K562 (cell line): ENCODE results near the gene PLCB3.

Experiments used
- SMAD1 ChIP-seq: fragments of 150-350 bp; IDR thresholded peaks from 2 replicates; pipeline ENCODE4 v1.6.1; 2014; ENCODE audit warnings: low read length, low read depth; ENCODE audit not compliant: partially characterized antibody
- TF ChIP-seq, protein P1 (sequence below), 3 experiments: IDR thresholded peaks in 2 of 3; conservative IDR thresholded peaks in 1 of 3; 2 replicates each; pipeline ENCODE4 v1.5.1; 2011 to 2012; ENCODE audit warnings: low read length in 3 of 3, mild to moderate bottlenecking in 3 of 3, control low read depth in 2 of 3, improper control_type of control experiment in 1 of 3, inconsistent platforms in 1 of 3, low read depth in 1 of 3, mixed read lengths in 1 of 3, moderate library complexity in 1 of 3; ENCODE audit not compliant: insufficient read depth in 2 of 3

DNA sequence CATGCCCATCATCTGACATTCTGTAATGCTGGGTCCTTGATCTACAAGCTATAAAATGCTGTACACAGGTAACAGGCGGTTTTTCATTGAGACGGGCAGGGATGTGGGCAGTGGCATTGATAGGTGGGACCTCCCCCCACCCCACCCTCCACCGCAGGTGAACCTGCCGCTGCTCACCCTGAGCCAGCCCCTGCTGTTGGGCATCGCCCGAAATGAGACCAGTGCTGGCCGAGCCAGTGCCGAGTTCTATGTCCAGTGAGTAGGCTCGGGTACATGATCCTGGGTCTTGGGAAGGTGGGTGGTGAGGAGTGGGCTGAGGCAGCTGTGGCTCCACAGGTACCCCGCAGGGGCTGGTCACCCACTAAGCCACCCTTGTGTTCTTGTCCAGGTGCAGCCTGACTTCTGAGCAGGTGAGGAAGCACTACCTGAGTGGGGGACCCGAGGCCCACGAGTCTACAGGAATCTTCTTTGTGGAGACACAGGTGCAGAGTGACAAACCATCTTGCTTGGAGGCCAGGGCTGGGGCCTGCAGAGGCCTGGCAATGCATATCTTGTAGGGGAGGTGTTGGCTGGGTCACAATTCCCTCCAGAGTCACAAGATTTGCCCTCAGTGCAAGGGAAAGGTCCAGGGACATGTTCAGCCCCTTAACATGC, 22.1 kb upstream of the PLCB3 start:
- TF ChIP-seq, protein P1, sequence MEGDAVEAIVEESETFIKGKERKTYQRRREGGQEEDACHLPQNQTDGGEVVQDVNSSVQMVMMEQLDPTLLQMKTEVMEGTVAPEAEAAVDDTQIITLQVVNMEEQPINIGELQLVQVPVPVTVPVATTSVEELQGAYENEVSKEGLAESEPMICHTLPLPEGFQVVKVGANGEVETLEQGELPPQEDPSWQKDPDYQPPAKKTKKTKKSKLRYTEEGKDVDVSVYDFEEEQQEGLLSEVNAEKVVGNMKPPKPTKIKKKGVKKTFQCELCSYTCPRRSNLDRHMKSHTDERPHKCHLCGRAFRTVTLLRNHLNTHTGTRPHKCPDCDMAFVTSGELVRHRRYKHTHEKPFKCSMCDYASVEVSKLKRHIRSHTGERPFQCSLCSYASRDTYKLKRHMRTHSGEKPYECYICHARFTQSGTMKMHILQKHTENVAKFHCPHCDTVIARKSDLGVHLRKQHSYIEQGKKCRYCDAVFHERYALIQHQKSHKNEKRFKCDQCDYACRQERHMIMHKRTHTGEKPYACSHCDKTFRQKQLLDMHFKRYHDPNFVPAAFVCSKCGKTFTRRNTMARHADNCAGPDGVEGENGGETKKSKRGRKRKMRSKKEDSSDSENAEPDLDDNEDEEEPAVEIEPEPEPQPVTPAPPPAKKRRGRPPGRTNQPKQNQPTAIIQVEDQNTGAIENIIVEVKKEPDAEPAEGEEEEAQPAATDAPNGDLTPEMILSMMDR (IDR thresholded peaks at IDR 0.05 in 2 of 3, conservative IDR thresholded peaks at IDR 0.05 in 1 of 3; ENCODE audit: insufficient read depth in 2 of 3, low read depth in 1 of 3, low read length in 3 of 3) = no peak
- TF ChIP-seq SMAD1 = no peak
